Neural cell (in vitro differentiated cells): ENCODE measurements around the gene DLG2. TPM values are rescaled to one million over a fixed set of nuclear protein-coding genes. Genes with fewer than 3 reads are reported as not detected.

Experiments
- H2AFZ ChIP-seq: fragments of 200-600, 300-800 bp; sonication (generic), shearing (Covaris generic); 2 replicates; pipeline ENCODE4 v1.6.0; 2014; ENCODE audit warnings: low read depth, mild to moderate bottlenecking, antibody characterized with exemption, low read length, moderate library complexity
- H3F3A ChIP-seq: fragments of 200-600 bp; shearing (Covaris generic); 2 replicates; pipeline ENCODE4 v1.6.1; 2016; ENCODE audit warnings: mild to moderate bottlenecking, moderate library complexity, mixed read lengths, antibody characterized with exemption, low read length; ENCODE audit not compliant: insufficient read depth, poor library complexity, severe bottlenecking
- H3K27ac ChIP-seq: fragments of 200-600, 300-800 bp; sonication (generic), shearing (Covaris generic); 2 replicates; pipeline ENCODE4 v1.5.1; 2014; ENCODE audit warnings: mild to moderate bottlenecking, low read length, moderate library complexity
- H3K27me3 ChIP-seq: fragments of 300-800, 200-600 bp; sonication (generic), shearing (Covaris generic); 2 replicates; pipeline ENCODE4 v1.6.0; 2014; ENCODE audit warnings: mild to moderate bottlenecking, low read depth, low read length, moderate library complexity; ENCODE audit not compliant: insufficient read depth
- H3K36me3 ChIP-seq: fragments of 300-800, 200-600 bp; sonication (generic), shearing (Covaris generic); 2 replicates; pipeline ENCODE4 v1.5.1; 2014; ENCODE audit warnings: mild to moderate bottlenecking, antibody characterized with exemption, low read length, moderate library complexity; ENCODE audit not compliant: insufficient read depth
- H3K4me2 ChIP-seq: fragments of 300-800, 200-600 bp; sonication (generic), shearing (Covaris generic); 2 replicates; pipeline ENCODE4 v1.6.0; 2014; ENCODE audit warnings: mild to moderate bottlenecking, low read length
- H3K4me3 ChIP-seq: fragments of 300-800, 200-600 bp; sonication (generic), shearing (Covaris generic); 2 replicates; pipeline ENCODE4 v1.5.1; 2014; ENCODE audit warnings: mild to moderate bottlenecking, low read length, moderate library complexity
- H3K79me2 ChIP-seq: fragments of 200-600 bp; shearing (Covaris generic); replicated peaks from 2 replicates; pipeline ENCODE4 v1.6.0; 2014; ENCODE audit warnings: mild to moderate bottlenecking, low read length, moderate library complexity; ENCODE audit not compliant: insufficient read depth
- H3K9ac ChIP-seq: fragments of 300-800, 200-600 bp; sonication (generic), shearing (Covaris generic); 2 replicates; pipeline ENCODE4 v1.6.1; 2016; ENCODE audit warnings: mild to moderate bottlenecking, low read length, mixed read lengths
- H3K9me2 ChIP-seq: fragments of 200-600 bp; shearing (Covaris generic); 2 replicates; pipeline ENCODE4 v1.6.1; 2016; ENCODE audit warnings: mild to moderate bottlenecking, low read length, mixed read lengths; ENCODE audit not compliant: insufficient read depth
- H3K9me3 ChIP-seq: fragments of 200-600, 300-800 bp; sonication (generic), shearing (Covaris generic); 2 replicates; pipeline ENCODE4 v1.6.1; 2016; ENCODE audit warnings: mild to moderate bottlenecking, mixed run types, low read length, moderate library complexity, mixed read lengths
- H4K20me1 ChIP-seq: fragments of 200-600 bp; shearing (Covaris generic); 2 replicates; pipeline ENCODE4 v1.6.1; 2016; ENCODE audit warnings: mild to moderate bottlenecking, mixed run types; ENCODE audit not compliant: insufficient read depth
- EP300 ChIP-seq: fragments of 450-650 bp; conservative IDR thresholded peaks from 2 replicates; pipeline ENCODE4 v1.6.1; 2014; ENCODE audit warnings: antibody characterized with exemption, mild to moderate bottlenecking, moderate library complexity; ENCODE audit not compliant: poor library complexity, severe bottlenecking
- EZH2 ChIP-seq: fragments of 200-600, 300-800 bp; shearing (Covaris generic), sonication (generic); IDR thresholded peaks from 2 replicates; pipeline ENCODE4 v1.6.1; 2014; ENCODE audit warnings: antibody characterized with exemption, low read length, borderline replicate concordance, mild to moderate bottlenecking; ENCODE audit not compliant: insufficient read depth, poor library complexity, severe bottlenecking
- MXI1 ChIP-seq: fragments of 450-650 bp; conservative IDR thresholded peaks from 2 replicates; pipeline ENCODE4 v1.6.1; 2014; ENCODE audit warnings: antibody characterized with exemption, mild to moderate bottlenecking; ENCODE audit not compliant: poor library complexity, severe bottlenecking
- POLR2AphosphoS5 ChIP-seq: IDR thresholded peaks from 2 replicates; pipeline ENCODE4 v1.6.1; 2012
- RAD21 ChIP-seq: fragments of 450-650 bp; conservative IDR thresholded peaks from 2 replicates; pipeline ENCODE4 v1.6.1; 2014; ENCODE audit warnings: antibody characterized with exemption, mild to moderate bottlenecking, moderate library complexity
- SMC3 ChIP-seq: fragments of 450-650 bp; conservative IDR thresholded peaks from 2 replicates; pipeline ENCODE4 v1.6.1; 2014; ENCODE audit warnings: antibody characterized with exemption, mild to moderate bottlenecking, moderate library complexity; ENCODE audit not compliant: poor library complexity
- TAF1 ChIP-seq: IDR thresholded peaks from 2 replicates; pipeline ENCODE4 v1.6.1; 2012; ENCODE audit warnings: low read depth
- polyA plus RNA-seq: library from polyadenylated mRNA; depleted of rRNA; stranded (reverse); fragments of >200 nt; gene quantifications from 2 replicates; pipeline ENCODE4 v1.2.3, GENCODE V29; 2014
- TF ChIP-seq, protein P1 (sequence below): IDR thresholded peaks from 2 replicates; pipeline ENCODE4 v1.6.1; 2012; ENCODE audit warnings: borderline replicate concordance
- TF ChIP-seq, protein P2 (sequence below): fragments of 450-650 bp; IDR thresholded peaks from 2 replicates; pipeline ENCODE4 v1.5.1; 2014; ENCODE audit warnings: antibody characterized with exemption, mild to moderate bottlenecking, moderate library complexity; ENCODE audit not compliant: poor library complexity, severe bottlenecking

DLG2 gene
- polyA plus RNA-seq, 1 donor from 2014 or later: 179 TPM

DNA sequence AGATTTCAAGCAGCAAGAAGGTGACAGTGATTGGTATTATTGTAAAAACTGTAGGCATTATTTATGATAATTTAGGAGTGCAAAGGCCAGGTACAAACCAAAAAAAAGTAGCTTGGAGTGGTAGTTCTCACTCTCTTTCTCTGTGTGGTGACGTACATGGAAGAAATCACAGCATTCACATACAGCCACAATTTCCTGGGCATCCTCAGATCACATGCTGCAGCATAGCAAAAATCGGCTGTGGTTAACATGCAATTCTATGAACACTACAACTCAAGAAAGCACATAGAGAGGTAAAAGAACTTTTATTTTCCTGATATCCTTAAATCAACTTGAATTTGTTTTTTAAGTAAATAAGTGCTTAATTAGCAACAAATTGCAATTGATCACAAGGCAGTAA is 875.8 kb downstream of the DLG2 start (continued):
- TF ChIP-seq, protein P1, sequence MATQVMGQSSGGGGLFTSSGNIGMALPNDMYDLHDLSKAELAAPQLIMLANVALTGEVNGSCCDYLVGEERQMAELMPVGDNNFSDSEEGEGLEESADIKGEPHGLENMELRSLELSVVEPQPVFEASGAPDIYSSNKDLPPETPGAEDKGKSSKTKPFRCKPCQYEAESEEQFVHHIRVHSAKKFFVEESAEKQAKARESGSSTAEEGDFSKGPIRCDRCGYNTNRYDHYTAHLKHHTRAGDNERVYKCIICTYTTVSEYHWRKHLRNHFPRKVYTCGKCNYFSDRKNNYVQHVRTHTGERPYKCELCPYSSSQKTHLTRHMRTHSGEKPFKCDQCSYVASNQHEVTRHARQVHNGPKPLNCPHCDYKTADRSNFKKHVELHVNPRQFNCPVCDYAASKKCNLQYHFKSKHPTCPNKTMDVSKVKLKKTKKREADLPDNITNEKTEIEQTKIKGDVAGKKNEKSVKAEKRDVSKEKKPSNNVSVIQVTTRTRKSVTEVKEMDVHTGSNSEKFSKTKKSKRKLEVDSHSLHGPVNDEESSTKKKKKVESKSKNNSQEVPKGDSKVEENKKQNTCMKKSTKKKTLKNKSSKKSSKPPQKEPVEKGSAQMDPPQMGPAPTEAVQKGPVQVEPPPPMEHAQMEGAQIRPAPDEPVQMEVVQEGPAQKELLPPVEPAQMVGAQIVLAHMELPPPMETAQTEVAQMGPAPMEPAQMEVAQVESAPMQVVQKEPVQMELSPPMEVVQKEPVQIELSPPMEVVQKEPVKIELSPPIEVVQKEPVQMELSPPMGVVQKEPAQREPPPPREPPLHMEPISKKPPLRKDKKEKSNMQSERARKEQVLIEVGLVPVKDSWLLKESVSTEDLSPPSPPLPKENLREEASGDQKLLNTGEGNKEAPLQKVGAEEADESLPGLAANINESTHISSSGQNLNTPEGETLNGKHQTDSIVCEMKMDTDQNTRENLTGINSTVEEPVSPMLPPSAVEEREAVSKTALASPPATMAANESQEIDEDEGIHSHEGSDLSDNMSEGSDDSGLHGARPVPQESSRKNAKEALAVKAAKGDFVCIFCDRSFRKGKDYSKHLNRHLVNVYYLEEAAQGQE: no peak

DNA sequence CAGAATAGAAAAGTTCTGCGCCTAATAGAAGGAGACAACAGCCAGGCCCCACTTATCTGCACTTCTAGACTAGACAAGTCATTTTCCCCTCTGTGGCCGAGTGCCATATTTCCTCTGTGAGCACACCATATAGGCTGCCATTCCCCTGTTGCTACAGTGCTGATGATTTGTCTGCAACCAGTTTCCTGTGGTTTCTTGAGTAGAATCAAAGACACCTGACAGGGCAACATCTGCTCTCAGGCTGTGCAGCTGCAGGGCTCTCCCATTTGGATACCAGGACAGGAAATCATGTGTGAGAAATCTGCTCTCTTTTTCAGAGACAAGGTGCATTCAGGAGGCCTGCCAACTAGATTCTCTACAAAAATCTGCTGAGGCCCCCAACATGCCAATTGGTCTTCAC is 879.3 kb downstream of the DLG2 start:
- no peaks in the 10 kb centered on the region for H3F3A ChIP-seq

More for the DNA sequence above, 879.3 kb downstream of the DLG2 start:
- Histone ChIP-seq H2AFZ (no peak overlapping the region), H3K9me2 (no peaks in the 10 kb centered on the region), H3K79me2 (no peaks in the 10 kb centered on the region), H3K4me2 (no peak overlapping the region), H3K36me3 (no peaks in the 10 kb centered on the region), H3K9me3 (no peaks in the 10 kb centered on the region), H3K27me3 (no peaks in the 10 kb centered on the region), H3K9ac (no peak overlapping the region), H4K20me1 (no peaks in the 10 kb centered on the region), H3K4me3 (no peak overlapping the region), H3K27ac (no peak overlapping the region)
- no peak for TF ChIP-seq TAF1
- no peak for TF ChIP-seq EZH2
- no peak for TF ChIP-seq RAD21
- TF ChIP-seq, protein P2, sequence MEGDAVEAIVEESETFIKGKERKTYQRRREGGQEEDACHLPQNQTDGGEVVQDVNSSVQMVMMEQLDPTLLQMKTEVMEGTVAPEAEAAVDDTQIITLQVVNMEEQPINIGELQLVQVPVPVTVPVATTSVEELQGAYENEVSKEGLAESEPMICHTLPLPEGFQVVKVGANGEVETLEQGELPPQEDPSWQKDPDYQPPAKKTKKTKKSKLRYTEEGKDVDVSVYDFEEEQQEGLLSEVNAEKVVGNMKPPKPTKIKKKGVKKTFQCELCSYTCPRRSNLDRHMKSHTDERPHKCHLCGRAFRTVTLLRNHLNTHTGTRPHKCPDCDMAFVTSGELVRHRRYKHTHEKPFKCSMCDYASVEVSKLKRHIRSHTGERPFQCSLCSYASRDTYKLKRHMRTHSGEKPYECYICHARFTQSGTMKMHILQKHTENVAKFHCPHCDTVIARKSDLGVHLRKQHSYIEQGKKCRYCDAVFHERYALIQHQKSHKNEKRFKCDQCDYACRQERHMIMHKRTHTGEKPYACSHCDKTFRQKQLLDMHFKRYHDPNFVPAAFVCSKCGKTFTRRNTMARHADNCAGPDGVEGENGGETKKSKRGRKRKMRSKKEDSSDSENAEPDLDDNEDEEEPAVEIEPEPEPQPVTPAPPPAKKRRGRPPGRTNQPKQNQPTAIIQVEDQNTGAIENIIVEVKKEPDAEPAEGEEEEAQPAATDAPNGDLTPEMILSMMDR: no peak
- TF ChIP-seq EP300: no peak
- no peak for TF ChIP-seq POLR2AphosphoS5
- no peak for TF ChIP-seq MXI1
- TF ChIP-seq, protein P1: no peak
- no peak for TF ChIP-seq SMC3
